Lung (tissue), 12 donors: ENCODE measurements around the gene PCDHB8. TPM values are rescaled to one million over a fixed set of nuclear protein-coding genes. Genes with fewer than 3 reads are reported as not detected.
"Not testable (repeated sequence)": the region's sequence is repeated elsewhere in the genome, so short reads cannot be mapped to it uniquely, and the experiment has no call there.

Experiments
- ATAC-seq: fragments of 200-7000 bp; cut with Tn5 transposase; one replicate; pipeline ENCODE4 v1.9.1; 2020; ENCODE audit warnings: moderate number of reproducible peaks; ENCODE audit not compliant: insufficient read depth, low FRiP score
- DNase-seq, 3 donors: peaks; one replicate each; pipeline ENCODE4 v3.0.0-alpha.2; 2013 to 2017
- H3K27ac ChIP-seq, 2 donors: one replicate each; pipeline ENCODE4 v1.5.1; 2013; ENCODE audit warnings: mild to moderate bottlenecking in 2 of 2, moderate library complexity in 2 of 2, control low read depth in 1 of 2, inconsistent platforms in 1 of 2, low read depth in 1 of 2, low read length in 1 of 2
- H3K27me3 ChIP-seq, 3 donors: one replicate each; pipeline ENCODE4 v1.5.1; 2013; ENCODE audit warnings: low read length in 2 of 3; ENCODE audit not compliant: control insufficient read depth in 3 of 3, insufficient read depth in 3 of 3
- H3K36me3 ChIP-seq, 4 donors: one replicate each; pipeline ENCODE4 v1.5.1; 2013; ENCODE audit warnings: low read length in 4 of 4, mild to moderate bottlenecking in 1 of 4, moderate library complexity in 1 of 4; ENCODE audit not compliant: control insufficient read depth in 4 of 4, insufficient read depth in 4 of 4
- H3K4me1 ChIP-seq, 5 donors: one replicate each; pipeline ENCODE4 v1.5.1; 2013; ENCODE audit warnings: low read length in 5 of 5, mild to moderate bottlenecking in 2 of 5, moderate library complexity in 1 of 5; ENCODE audit not compliant: control insufficient read depth in 5 of 5, insufficient read depth in 5 of 5
- H3K4me3 ChIP-seq: one replicate; pipeline ENCODE4 v1.5.1; 2013; ENCODE audit warnings: mild to moderate bottlenecking, control low read depth, moderate library complexity
- H3K9ac ChIP-seq, 2 donors: one replicate each; pipeline ENCODE4 v1.5.1; 2013; ENCODE audit warnings: low read length in 2 of 2, control low read depth in 1 of 2; ENCODE audit not compliant: insufficient read depth in 1 of 2
- H3K9me3 ChIP-seq, 4 donors: one replicate each; pipeline ENCODE4 v1.5.1; 2013; ENCODE audit warnings: low read length in 3 of 4, mild to moderate bottlenecking in 1 of 4, moderate library complexity in 1 of 4; ENCODE audit not compliant: control insufficient read depth in 4 of 4, insufficient read depth in 3 of 4
- CTCF ChIP-seq: IDR thresholded peaks from 2 replicates; pipeline ENCODE4 v1.5.1; 2012; ENCODE audit warnings: mild to moderate bottlenecking; ENCODE audit errors: control extremely low read depth, extremely low read depth
- WGBS, 2 donors: extraction: QIAGEN DNeasy Blood & Tissue Kit; methylation state at CpG; one replicate each; pipeline ENCODE4 v1.1.7; 2013; 5-methylcytosine and 5-hydroxymethylcytosine counted together
- polyA plus RNA-seq, 2 donors: library from polyadenylated mRNA; stranded (reverse); fragments of 200-250 nt; gene quantifications; one replicate each; pipeline ENCODE4 v1.2.1, GENCODE V29; 2013
- total RNA-seq, 2 donors: library from RNA; depleted of rRNA in 1 of 2; stranded (reverse); fragments of >200 nt in 1 of 2; gene quantifications; one replicate each; pipeline ENCODE4 v1.2.1, GENCODE V29; 2014 to 2021
- donor health status: control.
- donor health status: control.
- donor health status: Bipolar disorder and iron deficiency.
- donor health status: healthy.
- donor health status: DM: yes; HTN: yes; CAD: no.

The PCDHB8 gene
- total and polyA plus RNA-seq, 4 donors: 0.04 to 3.5 (median 1.3) TPM

GRCh38 chr5:141201646-141202045 lies 24.1 kb downstream of the PCDHB8 start:
- not testable (repeated sequence) for H3K36me3 ChIP-seq, ATAC-seq, H3K27me3 ChIP-seq, H3K4me3 ChIP-seq, H3K27ac ChIP-seq, H3K4me1 ChIP-seq, H3K9ac ChIP-seq, DNase-seq
- H3K9me3 ChIP-seq: peaks cover under 1 to 32% (median 16%) of the 10 kb centered on the region in 4 donors
- 33 to 37% methylated on average over 20 to 33 of the region's 35 CpGs for WGBS, 2 donors

GRCh38 chr5:141208478-141208877 lies 30.9 kb downstream of the PCDHB8 start, which contains the start of gene PCDHB12:
TSS of gene PCDHB12 (plus strand) at chr5:141208719. CDS start at chr5:141208908, 189 bp downstream.
- Histone ChIP-seq H3K4me1 (peaks cover 0 to 2% (median 0%) of the 10 kb centered on the region in 5 donors), H3K27me3 (no peaks in the 10 kb centered on the region), H3K4me3 (no peak within 1 kb of the TSS), H3K36me3 (no peaks in the 10 kb centered on the region), H3K9me3 (peaks cover 0 to 28% (median 13%) of the 10 kb centered on the region in 4 donors), H3K27ac (no peak within 1 kb of the TSS), H3K9ac (no peak within 1 kb of the TSS)
- peak; percentile 40 to 64 (median 54) for DNase-seq
- TF ChIP-seq CTCF: no peak
- 14 to 19% methylated on average over 11 of the region's 11 CpGs for WGBS, 2 donors
- no peak for ATAC-seq

- not testable (repeated sequence) for H3K4me3 ChIP-seq, DNase-seq, H3K9ac ChIP-seq, H3K27ac ChIP-seq, H3K27me3 ChIP-seq, H3K4me1 ChIP-seq, H3K36me3 ChIP-seq, ATAC-seq
- peaks cover 0 to 34% (median 15%) of the 10 kb centered on the region in 4 donors for H3K9me3 ChIP-seq
- WGBS, 2 donors: 31 to 40% methylated on average over 34 to 39 of the region's 39 CpGs
These were observed 32.7 kb downstream of the PCDHB8 start for GRCh38 chr5:141210281-141210680.

GRCh38 chr5:141210849-141211248 lies 33.3 kb downstream of the PCDHB8 start:
- H3K9me3 ChIP-seq: peaks cover 0 to 34% (median 15%) of the 10 kb centered on the region in 4 donors
- 24 to 40% methylated on average over 12 to 21 of the region's 27 CpGs for WGBS, 2 donors
- not testable (repeated sequence) for ATAC-seq

GRCh38 chr5:141213656-141214339 lies 36.2 kb downstream of the PCDHB8 start, which contains the start of gene PCDHB13:
TSS of gene PCDHB13 (plus strand) at chr5:141213919. CDS start at chr5:141214124, 205 bp downstream.
- peak; percentile 11 for ATAC-seq
- not testable (repeated sequence) for H3K4me3 ChIP-seq
- WGBS, 2 donors: 8 to 9% methylated on average over 12 to 13 of the region's 18 CpGs

More at GRCh38 chr5:141210849-141211248, 33.3 kb downstream of the PCDHB8 start:
- H3K27ac ChIP-seq, H3K27me3 ChIP-seq, DNase-seq, H3K9ac ChIP-seq, H3K4me3 ChIP-seq, H3K4me1 ChIP-seq, H3K36me3 ChIP-seq: not testable (repeated sequence)

GRCh38 chr5:141214583-141214982 lies 37.0 kb downstream of the PCDHB8 start:
- not testable (repeated sequence) for H3K27me3 ChIP-seq, H3K27ac ChIP-seq, DNase-seq, H3K9ac ChIP-seq, H3K4me3 ChIP-seq, H3K4me1 ChIP-seq, H3K36me3 ChIP-seq, ATAC-seq
- WGBS, 2 donors: 51 to 71% methylated on average over 8 to 11 of the region's 12 CpGs
- H3K9me3 ChIP-seq: peaks cover 0 to 37% (median 13%) of the 10 kb centered on the region in 4 donors

More at GRCh38 chr5:141213656-141214339, 36.2 kb downstream of the PCDHB8 start, which contains the start of gene PCDHB13:
- H3K9me3 ChIP-seq: peaks cover 0 to 43% (median 12%) of the 10 kb centered on the region in 4 donors
- not testable (repeated sequence) for H3K36me3 ChIP-seq, H3K4me1 ChIP-seq, H3K9ac ChIP-seq, H3K27ac ChIP-seq, H3K27me3 ChIP-seq
- DNase-seq: peak; percentile 50 to 53 (median 53)

GRCh38 chr5:141215504-141215903 lies 37.9 kb downstream of the PCDHB8 start:
- DNase-seq, ATAC-seq, H3K4me3 ChIP-seq, H3K27me3 ChIP-seq, H3K36me3 ChIP-seq, H3K27ac ChIP-seq, H3K4me1 ChIP-seq, H3K9ac ChIP-seq: not testable (repeated sequence)
- 34 to 44% methylated on average over 26 to 37 of the region's 40 CpGs for WGBS, 2 donors
- H3K9me3 ChIP-seq: peaks cover 0 to 29% (median 15%) of the 10 kb centered on the region in 4 donors
